Measurements from ENCODE around the gene C14orf180. TPM values are rescaled to one million over a fixed set of nuclear protein-coding genes. Genes with fewer than 3 reads are reported as not detected.

The C14orf180 gene
- total RNA-seq: 67.8 TPM
- long read RNA-seq, transcript C14orf180-201 (5 exons, 1,455 nt): minor isoform, 7 of 84 reads
- long read RNA-seq, transcript C14orf180-203 (5 exons, 2,551 nt): major isoform, 38 of 84 reads
- long read RNA-seq, transcript C14orf180-202 (5 exons, 2,009 nt): minor isoform, 5 of 84 reads
- long read RNA-seq, partial matches to known transcripts: 17 of 84 reads
- long read RNA-seq, other reads (novel, unspliced or antisense): 17 of 84 reads

DNA sequence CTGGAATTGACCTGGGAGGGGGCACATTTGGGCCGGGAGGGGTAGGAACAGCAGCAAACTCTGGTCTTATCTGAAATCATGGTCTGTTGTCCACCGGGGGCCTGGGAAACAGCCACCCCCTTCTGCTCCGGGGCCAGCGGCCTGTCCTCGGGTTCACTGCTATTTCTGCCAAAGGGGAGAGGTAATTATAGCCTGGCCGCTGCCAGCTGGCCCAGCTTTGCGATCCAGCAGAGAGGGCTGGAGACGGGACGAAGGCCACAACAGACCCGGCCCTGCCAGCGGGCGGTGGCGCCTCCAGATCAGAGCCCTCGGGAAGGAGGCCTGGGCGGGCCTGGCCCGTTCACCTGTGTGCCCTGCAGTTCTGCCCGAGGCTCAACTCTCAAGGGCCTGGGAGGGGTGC is at the start of gene C14orf180:
TSS of gene C14orf180 (plus strand) at position 258 of the 400 bp plus-strand sequence. CDS start 6,667 bp downstream, outside the sequence.
- DNase-seq (ENCODE audit: low spot score): peak; percentile 85
- intact Hi-C loops (cut with DNase I): loop anchor here (5.0 kb wide), 1 partner anchor 63 kb away; no protein-coding TSS in a partner anchor

- DNase-seq (ENCODE audit: low spot score): peak; percentile 61
- intact Hi-C loops (cut with DNase I): no loop called here
Measured at GRCh38 chr14:104530646-104531045, 48.9 kb upstream of the C14orf180 start.

GRCh38 chr14:104531421-104532190 is 48.0 kb upstream of the C14orf180 start:
- intact Hi-C loops (cut with DNase I): no loop called here
- DNase-seq (ENCODE audit: low spot score): peak; percentile 63

- intact Hi-C loops (cut with DNase I): no loop called here
- DNase-seq (ENCODE audit: low spot score): no peak
Measured at GRCh38 chr14:104532191-104532555, 47.4 kb upstream of the C14orf180 start.

GRCh38 chr14:104534036-104534435 is 45.5 kb upstream of the C14orf180 start:
- intact Hi-C loops (cut with DNase I): no loop called here
- DNase-seq (ENCODE audit: low spot score): no peak

GRCh38 chr14:104536942-104537612 is 42.5 kb upstream of the C14orf180 start:
- intact Hi-C loops (cut with DNase I): no loop called here
- peak; percentile 60 for DNase-seq (ENCODE audit: low spot score)

DNA sequence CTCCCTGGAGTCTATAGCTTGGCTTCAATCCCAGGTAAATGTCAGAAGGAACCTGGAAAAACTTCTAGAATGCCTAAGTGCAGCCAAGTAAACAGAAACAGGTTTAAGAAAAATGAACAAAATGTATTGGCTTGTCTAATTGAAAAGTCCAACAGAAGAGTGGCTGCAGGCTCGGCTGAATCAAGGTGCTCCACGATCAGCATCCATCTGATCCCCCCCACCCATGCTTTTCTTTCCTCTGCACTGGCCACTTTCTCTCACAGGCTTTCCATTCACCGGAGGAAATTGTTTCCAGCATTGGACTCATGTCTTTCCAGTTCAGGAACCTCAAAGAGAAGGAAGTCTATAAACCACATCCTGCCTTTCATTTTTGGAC is 42.0 kb upstream of the C14orf180 start:
- intact Hi-C loops (cut with DNase I): no loop called here
- DNase-seq (ENCODE audit: low spot score): peak; percentile 22

DNA sequence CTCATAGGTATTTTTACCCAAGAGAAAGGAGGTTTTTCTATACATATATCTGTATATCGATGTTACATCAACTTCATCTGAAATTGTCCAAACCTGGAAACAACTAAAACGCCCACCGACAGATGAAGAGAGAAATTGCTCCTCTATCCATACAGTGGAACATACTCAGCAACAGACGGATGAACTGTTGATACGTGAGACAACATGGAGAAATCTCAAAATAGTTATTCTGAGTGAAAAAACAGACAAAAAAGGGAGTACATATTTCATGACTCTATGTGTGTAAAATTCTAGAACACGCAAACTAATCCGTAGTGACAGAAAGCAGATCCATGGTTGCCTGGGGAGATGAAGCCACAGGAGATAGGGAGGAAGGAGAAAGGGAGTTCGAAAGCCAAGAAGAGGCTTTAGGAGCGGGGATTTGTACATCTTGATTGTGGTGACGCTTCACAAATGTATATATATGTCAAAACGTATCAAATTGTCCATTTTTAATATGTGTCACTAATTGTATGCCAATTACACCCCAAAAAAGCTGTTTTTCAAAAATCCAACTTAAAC is 37.6 kb upstream of the C14orf180 start:
- DNase-seq (ENCODE audit: low spot score): no peak
- intact Hi-C loops (cut with DNase I): no loop called here

DNA sequence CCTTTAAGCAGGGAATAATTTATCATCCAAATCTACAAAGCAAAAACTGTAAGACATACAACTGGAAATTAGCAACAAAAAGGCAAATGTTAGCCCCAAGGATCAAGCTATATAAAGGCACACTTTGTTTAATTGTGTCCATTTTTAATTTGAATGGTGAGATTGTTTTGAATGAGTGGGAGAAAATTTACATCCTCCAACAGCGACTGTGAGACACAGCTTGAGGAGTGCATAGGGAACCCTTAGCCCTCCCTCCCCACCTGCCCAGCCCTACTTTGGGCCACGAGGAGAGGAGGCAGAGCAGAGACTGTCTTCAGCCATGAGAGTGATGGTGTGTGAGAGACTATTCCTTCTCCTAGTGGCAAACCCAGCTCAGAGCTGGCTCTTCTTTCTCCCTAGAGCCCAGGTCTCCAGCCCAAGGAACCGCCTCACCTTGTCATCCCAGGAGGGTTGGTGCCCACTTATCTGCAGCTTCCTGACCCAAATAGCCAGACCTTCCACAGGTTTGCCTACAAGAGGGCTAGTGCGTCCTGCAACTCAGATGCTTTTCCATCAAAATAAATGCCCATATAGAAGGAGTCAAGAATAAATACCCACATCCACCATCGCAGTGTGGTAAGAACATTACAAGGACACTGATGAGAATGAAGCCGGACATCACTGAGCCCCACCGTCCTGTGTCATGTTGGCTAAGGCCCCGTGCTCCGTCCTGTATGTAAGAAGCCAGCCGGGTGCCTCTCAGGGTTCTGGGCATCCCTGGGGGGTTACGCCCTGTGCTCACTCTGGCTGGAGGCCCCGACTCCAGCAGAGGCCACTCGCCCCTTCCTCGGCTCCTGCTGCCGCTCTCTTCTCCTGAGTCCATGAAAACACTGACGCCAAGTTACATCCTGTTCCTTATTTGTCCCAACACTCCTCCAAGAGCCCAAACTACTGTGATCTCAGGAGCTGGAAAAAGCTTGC is 36.4 kb upstream of the C14orf180 start:
- intact Hi-C loops (cut with DNase I): no loop called here
- DNase-seq (ENCODE audit: low spot score): peak; percentile 59

- DNase-seq (ENCODE audit: low spot score): peak; percentile 14
Measured at GRCh38 chr14:104544362-104544961, 35.1 kb upstream of the C14orf180 start.

DNA sequence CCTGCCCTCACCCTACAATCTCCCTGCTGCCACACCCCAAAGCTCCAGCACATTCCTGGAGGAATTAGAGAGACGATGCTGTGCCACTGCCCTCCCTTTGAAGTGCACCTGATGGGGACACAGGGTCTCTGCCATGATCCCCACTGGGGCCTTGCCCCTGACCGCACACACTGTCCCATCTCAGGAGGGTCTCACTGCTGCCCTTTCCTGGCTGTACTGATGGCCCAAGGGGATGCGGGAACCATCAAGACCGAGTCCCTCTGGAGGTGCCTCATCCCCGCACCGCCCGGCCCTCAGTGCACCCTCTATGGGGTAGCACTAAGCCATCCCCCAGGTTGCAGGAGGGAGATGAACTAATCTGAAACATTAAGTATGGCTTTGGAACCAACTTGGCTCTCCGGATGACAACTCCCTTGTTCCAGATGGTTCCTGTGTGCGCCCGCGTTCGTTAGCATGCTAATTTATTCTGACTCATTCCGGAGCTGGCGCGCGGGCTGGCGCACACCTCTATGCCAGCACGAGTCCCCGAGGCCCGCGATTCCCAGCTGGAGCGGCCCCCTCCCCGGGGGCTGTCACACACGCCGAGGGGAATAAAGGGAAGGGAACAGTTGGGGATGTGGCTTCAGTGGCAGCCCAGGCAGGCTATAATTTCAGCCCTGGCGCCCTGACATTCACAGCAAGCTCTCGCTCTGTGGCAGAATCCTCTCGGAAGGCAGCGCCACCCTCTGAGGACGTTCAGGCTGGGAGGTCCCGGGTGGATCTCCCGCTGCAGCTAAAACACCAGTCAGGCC is 34.2 kb upstream of the C14orf180 start:
- peak; percentile 60 for DNase-seq (ENCODE audit: low spot score)
- intact Hi-C loops (cut with DNase I): no loop called here

More at GRCh38 chr14:104544362-104544961, 35.1 kb upstream of the C14orf180 start:
- intact Hi-C loops (cut with DNase I): no loop called here

- intact Hi-C loops (cut with DNase I): no loop called here
- peak; percentile 74 for DNase-seq (ENCODE audit: low spot score)
Measured at GRCh38 chr14:104545942-104546501, 33.5 kb upstream of the C14orf180 start.

DNA sequence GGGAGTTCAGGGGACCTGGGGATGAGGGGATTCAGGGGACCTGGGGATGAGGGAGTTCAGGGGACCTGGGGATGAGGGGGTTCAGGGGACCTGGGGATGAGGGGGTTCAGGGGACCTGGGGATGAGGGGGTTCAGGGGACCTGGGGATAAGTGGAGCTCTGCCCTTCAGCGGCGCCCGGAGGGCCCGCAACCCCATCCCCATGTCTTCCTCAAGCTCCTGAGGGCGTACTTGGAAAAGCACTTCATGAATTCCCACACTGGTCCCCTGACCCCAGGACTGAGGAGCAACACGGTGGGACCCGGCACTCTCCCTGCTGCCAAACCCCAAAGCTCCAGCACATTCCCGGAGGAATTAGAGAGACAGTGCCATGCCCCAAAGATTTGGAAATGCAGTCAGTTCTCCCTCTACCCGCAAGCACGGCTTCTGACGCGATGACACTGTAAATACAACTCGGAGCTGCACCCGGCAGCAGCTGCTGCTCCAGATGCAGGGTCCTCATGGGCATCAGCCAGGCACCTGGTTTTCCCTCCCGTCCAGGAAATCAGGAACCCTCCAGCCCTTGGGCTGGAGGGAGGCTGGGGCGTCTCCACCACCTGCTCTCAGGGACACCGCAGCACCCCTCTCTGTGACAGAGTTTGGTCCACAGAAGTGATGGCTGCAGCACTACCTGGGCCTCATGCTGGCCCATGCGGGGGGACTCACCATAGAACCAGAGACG is 32.8 kb upstream of the C14orf180 start:
- intact Hi-C loops (cut with DNase I): no loop called here
- peak; percentile 72 for DNase-seq (ENCODE audit: low spot score)

GRCh38 chr14:104547310-104547997 is 32.1 kb upstream of the C14orf180 start:
- intact Hi-C loops (cut with DNase I): no loop called here
- DNase-seq (ENCODE audit: low spot score): peak; percentile 76

DNA sequence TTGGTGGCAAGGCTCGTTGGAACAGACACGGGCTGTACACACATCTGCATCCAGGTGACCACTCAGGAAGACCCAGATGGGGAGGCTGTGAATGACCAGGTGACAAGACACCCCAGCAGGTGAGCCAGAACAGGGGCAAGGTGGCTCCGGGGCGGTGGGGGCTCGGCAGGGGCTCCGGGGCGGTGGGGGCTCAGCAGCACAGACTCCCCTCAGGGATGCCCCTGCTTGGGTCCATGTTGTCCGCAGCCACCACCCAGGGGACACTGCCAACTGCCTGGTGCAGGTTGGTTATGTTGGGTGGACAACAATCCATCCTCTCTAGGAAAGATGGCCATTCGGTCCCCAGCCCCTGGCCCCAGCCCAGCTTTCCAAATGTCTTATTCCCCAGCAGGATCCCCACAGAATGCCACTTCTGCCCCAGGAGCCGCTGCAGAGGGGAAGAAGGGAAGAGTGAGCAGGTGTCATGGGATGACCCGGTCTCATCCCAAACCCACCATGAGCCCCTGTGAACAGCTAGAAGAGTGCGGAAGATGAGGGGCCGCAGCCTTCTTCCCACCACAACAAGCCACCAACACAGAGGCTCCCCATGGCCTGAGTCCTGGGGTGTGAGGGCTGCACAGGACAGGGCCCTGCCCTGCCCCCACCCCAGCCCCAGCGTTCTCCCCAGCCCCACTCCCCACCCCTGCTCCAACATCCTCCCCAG is 31.4 kb upstream of the C14orf180 start:
- intact Hi-C loops (cut with DNase I): no loop called here
- DNase-seq (ENCODE audit: low spot score): peak; percentile 47
